Neural cell (in vitro differentiated cells): ENCODE measurements around the gene LHPP. TPM values are rescaled to one million over a fixed set of nuclear protein-coding genes. Genes with fewer than 3 reads are reported as not detected.

Source experiments
- H2AFZ ChIP-seq: fragments of 200-600, 300-800 bp; sonication (generic), shearing (Covaris generic); 2 replicates; pipeline ENCODE4 v1.6.0; 2014; ENCODE audit warnings: low read depth, mild to moderate bottlenecking, antibody characterized with exemption, low read length, moderate library complexity
- H3F3A ChIP-seq: fragments of 200-600 bp; shearing (Covaris generic); 2 replicates; pipeline ENCODE4 v1.6.1; 2016; ENCODE audit warnings: mild to moderate bottlenecking, moderate library complexity, mixed read lengths, antibody characterized with exemption, low read length; ENCODE audit not compliant: insufficient read depth, poor library complexity, severe bottlenecking
- H3K27ac ChIP-seq: fragments of 200-600, 300-800 bp; sonication (generic), shearing (Covaris generic); 2 replicates; pipeline ENCODE4 v1.5.1; 2014; ENCODE audit warnings: mild to moderate bottlenecking, low read length, moderate library complexity
- H3K27me3 ChIP-seq: fragments of 300-800, 200-600 bp; sonication (generic), shearing (Covaris generic); 2 replicates; pipeline ENCODE4 v1.6.0; 2014; ENCODE audit warnings: mild to moderate bottlenecking, low read depth, low read length, moderate library complexity; ENCODE audit not compliant: insufficient read depth
- H3K36me3 ChIP-seq: fragments of 300-800, 200-600 bp; sonication (generic), shearing (Covaris generic); 2 replicates; pipeline ENCODE4 v1.5.1; 2014; ENCODE audit warnings: mild to moderate bottlenecking, antibody characterized with exemption, low read length, moderate library complexity; ENCODE audit not compliant: insufficient read depth
- H3K4me2 ChIP-seq: fragments of 300-800, 200-600 bp; sonication (generic), shearing (Covaris generic); 2 replicates; pipeline ENCODE4 v1.6.0; 2014; ENCODE audit warnings: mild to moderate bottlenecking, low read length
- H3K4me3 ChIP-seq: fragments of 300-800, 200-600 bp; sonication (generic), shearing (Covaris generic); 2 replicates; pipeline ENCODE4 v1.5.1; 2014; ENCODE audit warnings: mild to moderate bottlenecking, low read length, moderate library complexity
- H3K79me2 ChIP-seq: fragments of 200-600 bp; shearing (Covaris generic); replicated peaks from 2 replicates; pipeline ENCODE4 v1.6.0; 2014; ENCODE audit warnings: mild to moderate bottlenecking, low read length, moderate library complexity; ENCODE audit not compliant: insufficient read depth
- H3K9ac ChIP-seq: fragments of 300-800, 200-600 bp; sonication (generic), shearing (Covaris generic); 2 replicates; pipeline ENCODE4 v1.6.1; 2016; ENCODE audit warnings: mild to moderate bottlenecking, low read length, mixed read lengths
- H3K9me2 ChIP-seq: fragments of 200-600 bp; shearing (Covaris generic); 2 replicates; pipeline ENCODE4 v1.6.1; 2016; ENCODE audit warnings: mild to moderate bottlenecking, low read length, mixed read lengths; ENCODE audit not compliant: insufficient read depth
- H3K9me3 ChIP-seq: fragments of 200-600, 300-800 bp; sonication (generic), shearing (Covaris generic); 2 replicates; pipeline ENCODE4 v1.6.1; 2016; ENCODE audit warnings: mild to moderate bottlenecking, mixed run types, low read length, moderate library complexity, mixed read lengths
- H4K20me1 ChIP-seq: fragments of 200-600 bp; shearing (Covaris generic); 2 replicates; pipeline ENCODE4 v1.6.1; 2016; ENCODE audit warnings: mild to moderate bottlenecking, mixed run types; ENCODE audit not compliant: insufficient read depth
- EP300 ChIP-seq: fragments of 450-650 bp; conservative IDR thresholded peaks from 2 replicates; pipeline ENCODE4 v1.6.1; 2014; ENCODE audit warnings: antibody characterized with exemption, mild to moderate bottlenecking, moderate library complexity; ENCODE audit not compliant: poor library complexity, severe bottlenecking
- EZH2 ChIP-seq: fragments of 200-600, 300-800 bp; shearing (Covaris generic), sonication (generic); IDR thresholded peaks from 2 replicates; pipeline ENCODE4 v1.6.1; 2014; ENCODE audit warnings: antibody characterized with exemption, low read length, borderline replicate concordance, mild to moderate bottlenecking; ENCODE audit not compliant: insufficient read depth, poor library complexity, severe bottlenecking
- MXI1 ChIP-seq: fragments of 450-650 bp; conservative IDR thresholded peaks from 2 replicates; pipeline ENCODE4 v1.6.1; 2014; ENCODE audit warnings: antibody characterized with exemption, mild to moderate bottlenecking; ENCODE audit not compliant: poor library complexity, severe bottlenecking
- POLR2AphosphoS5 ChIP-seq: IDR thresholded peaks from 2 replicates; pipeline ENCODE4 v1.6.1; 2012
- RAD21 ChIP-seq: fragments of 450-650 bp; conservative IDR thresholded peaks from 2 replicates; pipeline ENCODE4 v1.6.1; 2014; ENCODE audit warnings: antibody characterized with exemption, mild to moderate bottlenecking, moderate library complexity
- REST ChIP-seq: IDR thresholded peaks from 2 replicates; pipeline ENCODE4 v1.6.1; 2012; ENCODE audit warnings: borderline replicate concordance
- SMC3 ChIP-seq: fragments of 450-650 bp; conservative IDR thresholded peaks from 2 replicates; pipeline ENCODE4 v1.6.1; 2014; ENCODE audit warnings: antibody characterized with exemption, mild to moderate bottlenecking, moderate library complexity; ENCODE audit not compliant: poor library complexity
- TAF1 ChIP-seq: IDR thresholded peaks from 2 replicates; pipeline ENCODE4 v1.6.1; 2012; ENCODE audit warnings: low read depth
- polyA plus RNA-seq: library from polyadenylated mRNA; depleted of rRNA; stranded (reverse); fragments of >200 nt; gene quantifications from 2 replicates; pipeline ENCODE4 v1.2.3, GENCODE V29; 2014
- TF ChIP-seq, protein P1 (sequence below): fragments of 450-650 bp; IDR thresholded peaks from 2 replicates; pipeline ENCODE4 v1.5.1; 2014; ENCODE audit warnings: antibody characterized with exemption, mild to moderate bottlenecking, moderate library complexity; ENCODE audit not compliant: poor library complexity, severe bottlenecking

Gene LHPP
- polyA plus RNA-seq, 1 donor from 2014 or later = 16.0 TPM

- H3K9me2 ChIP-seq = no peaks in the 10 kb centered on the region
- H3K79me2 ChIP-seq = no peaks in the 10 kb centered on the region
- no peak overlapping the region for H3K4me2 ChIP-seq
- no peak overlapping the region for H3K4me3 ChIP-seq
- no peak overlapping the region for H3K9ac ChIP-seq
- H3K27ac ChIP-seq = no peak overlapping the region
- no peaks in the 10 kb centered on the region for H3K36me3 ChIP-seq
- no peak for TF ChIP-seq POLR2AphosphoS5
- TF ChIP-seq TAF1 = no peak
- TF ChIP-seq EZH2 = no peak
- TF ChIP-seq MXI1 = no peak
- TF ChIP-seq SMC3 = no peak
- TF ChIP-seq EP300 = no peak
- TF ChIP-seq RAD21 = no peak
- TF ChIP-seq REST = no peak
- TF ChIP-seq, protein P1, sequence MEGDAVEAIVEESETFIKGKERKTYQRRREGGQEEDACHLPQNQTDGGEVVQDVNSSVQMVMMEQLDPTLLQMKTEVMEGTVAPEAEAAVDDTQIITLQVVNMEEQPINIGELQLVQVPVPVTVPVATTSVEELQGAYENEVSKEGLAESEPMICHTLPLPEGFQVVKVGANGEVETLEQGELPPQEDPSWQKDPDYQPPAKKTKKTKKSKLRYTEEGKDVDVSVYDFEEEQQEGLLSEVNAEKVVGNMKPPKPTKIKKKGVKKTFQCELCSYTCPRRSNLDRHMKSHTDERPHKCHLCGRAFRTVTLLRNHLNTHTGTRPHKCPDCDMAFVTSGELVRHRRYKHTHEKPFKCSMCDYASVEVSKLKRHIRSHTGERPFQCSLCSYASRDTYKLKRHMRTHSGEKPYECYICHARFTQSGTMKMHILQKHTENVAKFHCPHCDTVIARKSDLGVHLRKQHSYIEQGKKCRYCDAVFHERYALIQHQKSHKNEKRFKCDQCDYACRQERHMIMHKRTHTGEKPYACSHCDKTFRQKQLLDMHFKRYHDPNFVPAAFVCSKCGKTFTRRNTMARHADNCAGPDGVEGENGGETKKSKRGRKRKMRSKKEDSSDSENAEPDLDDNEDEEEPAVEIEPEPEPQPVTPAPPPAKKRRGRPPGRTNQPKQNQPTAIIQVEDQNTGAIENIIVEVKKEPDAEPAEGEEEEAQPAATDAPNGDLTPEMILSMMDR = no peak
- no peaks in the 10 kb centered on the region for H4K20me1 ChIP-seq
- no peaks in the 10 kb centered on the region for H3K27me3 ChIP-seq
- H3K9me3 ChIP-seq = no peaks in the 10 kb centered on the region
- H2AFZ ChIP-seq = no peak overlapping the region
- H3F3A ChIP-seq = no peaks in the 10 kb centered on the region
Observed at GRCh38 chr10:124464028-124464965, 2.7 kb downstream of the LHPP start.

- no peak overlapping the region for H3K27ac ChIP-seq
- no peak overlapping the region for H3K4me3 ChIP-seq
- TF ChIP-seq EZH2 = no peak
- no peak for TF ChIP-seq REST
- TF ChIP-seq EP300 = no peak
- TF ChIP-seq TAF1 = no peak
- TF ChIP-seq MXI1 = no peak
- TF ChIP-seq POLR2AphosphoS5 = no peak
- no peak for TF ChIP-seq RAD21
- TF ChIP-seq, protein P1 = no peak
- TF ChIP-seq SMC3 = no peak
- no peak overlapping the region for H3K9ac ChIP-seq
- H3K9me3 ChIP-seq = no peaks in the 10 kb centered on the region
- H3K9me2 ChIP-seq = no peaks in the 10 kb centered on the region
- H3K27me3 ChIP-seq = no peaks in the 10 kb centered on the region
- H2AFZ ChIP-seq = no peak overlapping the region
- H3K4me2 ChIP-seq = no peak overlapping the region
- no peaks in the 10 kb centered on the region for H3F3A ChIP-seq
- H4K20me1 ChIP-seq = no peaks in the 10 kb centered on the region
- no peaks in the 10 kb centered on the region for H3K36me3 ChIP-seq
- no peaks in the 10 kb centered on the region for H3K79me2 ChIP-seq
Observed at GRCh38 chr10:124465003-124465776, 3.6 kb downstream of the LHPP start.
